HG03460 (cell line): Measurements from ENCODE around the gene HARS2.
"Not testable (repeated sequence)": the region's sequence is repeated elsewhere in the genome, so short reads cannot be mapped to it uniquely, and the experiment has no call there.

ENCODE experiments used
- ATAC-seq: cut with Tn5 transposase; IDR thresholded peaks from one replicate; pipeline ENCODE4 v1.9.1; 2021; ENCODE audit not compliant: unreplicated experiment

The HARS2 gene

DNA sequence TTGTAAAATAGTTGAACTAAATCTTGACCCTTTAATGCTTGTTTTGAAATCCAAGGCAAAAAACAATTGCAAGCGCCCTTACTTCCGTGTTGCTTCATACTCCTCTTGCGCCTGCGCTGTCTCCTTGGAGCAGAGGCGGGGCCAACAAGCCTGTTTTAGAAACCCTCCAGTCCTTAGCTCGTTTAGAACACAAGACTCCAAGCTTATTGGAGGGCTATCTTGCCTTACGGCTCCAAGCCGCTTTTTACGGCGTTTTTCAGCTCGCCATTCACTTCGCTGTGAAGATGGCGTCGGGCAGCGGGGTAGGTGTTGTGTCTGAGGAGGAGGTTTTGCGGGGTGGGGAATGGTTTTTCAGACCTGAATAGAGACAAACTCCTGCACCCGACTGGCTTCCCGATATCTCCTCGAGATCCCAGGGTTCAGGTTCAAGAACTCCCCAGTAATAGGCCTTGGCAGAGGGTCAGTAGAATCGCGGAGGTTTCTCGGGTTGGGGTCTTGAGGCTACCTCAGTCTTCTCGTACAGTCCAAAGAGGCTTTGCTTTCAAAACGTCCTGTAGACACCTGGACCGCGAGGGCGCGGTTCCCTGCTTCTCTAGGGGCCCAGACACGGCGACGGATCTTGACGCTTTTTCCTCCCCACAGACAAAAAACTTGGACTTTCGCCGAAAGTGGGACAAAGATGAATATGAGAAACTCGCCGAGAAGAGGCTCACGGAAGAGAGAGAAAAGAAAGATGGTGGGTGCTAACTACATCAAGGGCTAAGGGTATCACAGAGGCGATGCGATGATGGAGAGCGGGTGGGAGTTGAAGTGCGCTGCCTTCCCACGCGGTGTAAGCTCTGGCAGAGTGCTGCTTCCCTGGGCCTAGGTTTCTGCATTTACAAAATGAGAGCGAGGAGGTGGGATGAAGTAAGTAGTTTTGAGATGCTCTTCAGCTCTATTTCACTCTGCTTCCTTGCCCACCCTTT lies 9.2 kb downstream of the HARS2 start, which contains the start of gene ZMAT2:
Gene ZMAT2 (plus strand): TSS at position 271 of the 968 bp plus-strand sequence. CDS start 14 bp downstream, at position 285.
- ATAC-seq: peak; percentile 97

DNA sequence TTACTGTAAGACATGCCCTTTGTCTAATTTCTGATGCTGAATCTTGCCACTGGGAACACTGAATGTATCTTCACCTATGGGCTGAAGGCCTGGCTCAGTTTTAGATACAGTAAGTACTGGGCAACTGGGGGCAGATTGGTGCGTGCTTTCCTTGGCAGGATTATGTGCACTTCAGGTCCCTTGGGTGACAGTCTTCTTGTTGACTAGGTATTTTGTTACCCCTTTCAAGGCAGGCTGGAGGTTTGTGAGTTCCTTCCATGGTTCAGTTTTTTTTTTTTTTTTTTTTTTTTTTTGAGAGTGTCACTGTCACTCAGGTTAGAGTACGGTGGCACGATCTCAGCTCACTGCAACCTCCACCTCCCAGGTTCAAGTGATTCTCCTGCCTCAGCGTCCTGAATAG lies 16.6 kb downstream of the HARS2 start:
- ATAC-seq: no peak

DNA sequence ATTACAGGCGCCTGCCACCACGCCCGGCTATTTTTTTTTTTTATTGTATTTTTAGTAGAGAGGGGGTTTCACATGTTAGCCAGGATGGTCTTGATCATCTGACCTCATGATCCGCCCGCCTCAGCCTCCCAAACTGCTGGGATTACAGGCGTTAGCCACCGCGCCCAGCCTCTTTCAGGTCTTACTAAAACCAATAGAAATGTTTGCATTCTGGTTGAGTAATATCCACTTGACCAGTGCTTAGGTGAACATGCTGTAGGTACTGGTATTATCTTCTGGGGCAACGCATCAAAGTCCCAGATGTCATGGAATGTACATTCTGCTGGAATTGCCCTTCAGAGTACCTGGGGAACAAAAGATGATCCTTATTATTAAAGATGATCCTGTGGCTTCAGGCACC lies 17.5 kb downstream of the HARS2 start:
- not testable (repeated sequence) for ATAC-seq

DNA sequence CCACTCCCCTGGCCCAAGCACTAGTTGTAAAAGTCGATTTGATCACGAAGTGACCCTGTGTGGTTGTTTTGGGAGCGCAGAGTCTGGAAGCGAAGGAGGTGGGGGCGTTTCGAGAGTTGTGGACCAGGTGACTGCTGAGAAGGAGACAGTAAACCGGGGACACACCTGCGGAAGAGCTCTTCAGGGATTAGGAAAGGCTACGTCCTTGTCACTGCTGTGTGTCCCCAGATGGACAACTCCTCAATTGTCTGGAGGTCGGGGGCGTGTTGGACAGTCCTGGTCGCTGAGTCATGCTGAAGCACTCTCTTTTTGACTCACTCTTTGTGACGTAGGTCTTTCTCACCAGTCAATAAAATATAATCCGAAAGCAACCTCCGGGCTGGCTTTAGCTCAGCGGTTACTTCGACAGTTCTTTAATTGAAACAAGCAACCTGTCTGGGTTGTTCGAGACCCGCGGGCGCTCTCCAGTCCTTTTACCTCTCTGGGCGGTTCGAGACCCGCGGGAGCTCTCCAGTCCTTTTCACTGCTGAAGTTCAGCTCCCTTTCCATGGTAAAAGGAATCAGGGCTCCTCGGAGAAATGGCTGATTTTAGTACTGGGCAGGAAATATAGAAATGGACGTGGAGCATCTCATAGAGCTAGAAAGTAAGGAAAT lies 19.8 kb downstream of the HARS2 start:
- ATAC-seq: peak; percentile 90

DNA sequence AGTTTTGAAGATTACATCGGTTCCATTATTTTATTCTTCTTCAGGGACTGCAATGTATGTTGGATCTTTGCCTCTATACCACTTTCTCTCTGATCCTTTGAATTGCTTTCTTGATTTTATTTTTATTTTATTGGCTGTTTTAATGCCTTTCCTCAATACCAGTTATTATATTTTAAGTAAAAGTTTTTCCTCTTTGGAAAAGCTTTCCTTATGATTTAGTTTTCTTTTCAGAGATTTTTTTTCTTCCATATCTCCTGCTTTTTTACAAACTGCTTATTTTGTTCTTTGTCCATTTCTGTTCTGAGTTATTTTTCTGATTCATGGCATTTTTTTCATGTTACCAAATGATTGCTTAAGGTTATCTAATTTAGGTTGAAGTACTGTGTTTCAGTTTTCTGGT lies 20.5 kb downstream of the HARS2 start:
- no peak for ATAC-seq

DNA sequence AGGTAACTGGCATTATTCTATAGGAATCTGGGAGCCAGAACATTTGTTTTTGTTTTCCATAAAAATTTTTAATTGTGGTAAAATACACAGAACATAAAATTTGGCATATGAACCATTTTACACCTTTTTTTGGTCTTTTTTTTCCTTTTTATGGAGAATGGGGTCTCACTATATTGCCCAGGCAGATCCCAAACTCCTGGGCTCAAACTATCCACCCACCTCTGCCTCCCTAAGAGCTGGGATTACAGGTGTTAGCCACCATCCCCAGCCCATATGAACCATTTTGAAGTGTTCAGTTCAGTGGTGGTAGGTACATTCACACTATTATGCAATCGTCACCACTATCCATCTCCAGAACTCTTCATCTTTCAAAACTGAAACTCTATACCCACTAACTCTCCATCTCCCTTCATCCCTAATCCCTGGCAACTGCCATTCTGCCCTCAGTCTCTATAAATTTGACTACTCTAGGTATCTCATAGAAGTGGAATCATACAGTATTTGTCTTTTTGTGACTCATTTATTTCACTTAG lies 22.4 kb downstream of the HARS2 start:
- ATAC-seq: no peak

DNA sequence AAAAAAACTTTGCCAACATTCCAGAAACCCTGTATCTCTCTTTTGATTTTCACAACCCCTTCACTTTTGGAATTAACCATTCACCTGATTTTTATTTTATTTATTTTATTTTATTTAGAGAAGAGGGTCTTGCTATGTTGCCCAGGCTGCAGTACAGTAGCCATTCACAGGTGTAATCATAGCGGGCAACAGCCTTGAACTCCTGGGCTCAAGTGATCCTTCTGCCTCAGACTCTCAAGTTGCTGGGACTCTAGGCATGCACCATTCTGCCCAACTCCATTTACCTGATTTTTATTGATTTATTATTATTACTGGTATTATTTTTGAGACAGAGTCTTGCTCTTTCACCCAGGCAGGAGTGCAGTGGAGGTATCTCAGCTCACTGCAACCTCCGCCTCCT lies 25.0 kb downstream of the HARS2 start:
- not testable (repeated sequence) for ATAC-seq

DNA sequence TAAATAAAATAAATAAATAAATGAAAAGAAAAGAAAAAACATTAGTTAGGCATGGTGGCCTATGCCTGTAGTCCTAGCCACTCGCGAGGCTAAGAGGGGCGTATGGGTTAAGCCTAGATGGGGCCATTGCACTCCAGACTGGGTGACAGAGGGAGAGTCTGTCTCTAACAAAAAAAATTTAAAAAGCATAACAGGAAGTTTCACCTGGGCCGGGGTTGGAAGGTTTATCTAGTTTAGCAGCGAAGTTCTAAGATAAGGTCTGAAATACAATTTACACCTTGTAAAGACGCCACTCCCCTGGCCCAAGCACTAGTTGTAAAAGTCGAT lies 27.0 kb downstream of the HARS2 start:
- no peak for ATAC-seq

DNA sequence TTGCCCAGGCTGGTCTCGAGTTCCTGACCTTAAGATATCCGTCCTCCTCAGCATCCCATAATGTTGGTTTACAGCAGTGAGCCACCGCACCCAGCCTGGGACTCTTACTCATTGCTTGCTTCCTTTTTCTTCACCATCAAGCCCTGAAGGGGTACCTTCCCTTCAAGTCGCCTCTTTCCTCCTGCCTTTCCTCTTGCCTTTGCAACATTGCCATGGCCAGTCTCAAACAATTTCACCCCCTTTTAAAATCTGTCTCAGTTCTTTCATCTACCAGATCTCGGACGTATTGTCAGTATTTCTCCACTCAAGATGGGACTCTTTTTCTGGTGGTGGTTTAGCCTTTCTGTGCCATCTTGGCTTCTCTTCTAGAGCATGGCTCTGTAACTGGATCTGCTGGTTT lies 29.5 kb downstream of the HARS2 start:
- not testable (repeated sequence) for ATAC-seq

DNA sequence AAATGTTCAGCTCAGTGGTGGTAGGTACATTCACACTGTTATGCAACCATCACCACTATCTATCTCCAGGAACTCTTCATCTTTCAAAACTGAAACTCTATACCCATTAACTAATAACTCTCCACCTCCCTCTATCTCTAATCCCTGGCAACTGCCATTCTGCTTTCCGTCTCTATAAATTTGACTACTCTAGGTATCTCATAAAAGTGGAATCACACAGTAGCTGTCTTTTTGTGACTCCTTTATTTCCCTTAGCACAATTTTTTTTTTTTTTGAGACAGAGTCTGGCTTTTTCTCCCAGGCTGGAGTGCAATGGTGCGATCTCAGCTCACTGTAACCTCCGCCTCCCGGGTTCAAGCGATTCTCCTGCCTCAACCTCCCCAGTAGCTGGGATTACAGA lies 30.1 kb downstream of the HARS2 start:
- ATAC-seq: not testable (repeated sequence)

DNA sequence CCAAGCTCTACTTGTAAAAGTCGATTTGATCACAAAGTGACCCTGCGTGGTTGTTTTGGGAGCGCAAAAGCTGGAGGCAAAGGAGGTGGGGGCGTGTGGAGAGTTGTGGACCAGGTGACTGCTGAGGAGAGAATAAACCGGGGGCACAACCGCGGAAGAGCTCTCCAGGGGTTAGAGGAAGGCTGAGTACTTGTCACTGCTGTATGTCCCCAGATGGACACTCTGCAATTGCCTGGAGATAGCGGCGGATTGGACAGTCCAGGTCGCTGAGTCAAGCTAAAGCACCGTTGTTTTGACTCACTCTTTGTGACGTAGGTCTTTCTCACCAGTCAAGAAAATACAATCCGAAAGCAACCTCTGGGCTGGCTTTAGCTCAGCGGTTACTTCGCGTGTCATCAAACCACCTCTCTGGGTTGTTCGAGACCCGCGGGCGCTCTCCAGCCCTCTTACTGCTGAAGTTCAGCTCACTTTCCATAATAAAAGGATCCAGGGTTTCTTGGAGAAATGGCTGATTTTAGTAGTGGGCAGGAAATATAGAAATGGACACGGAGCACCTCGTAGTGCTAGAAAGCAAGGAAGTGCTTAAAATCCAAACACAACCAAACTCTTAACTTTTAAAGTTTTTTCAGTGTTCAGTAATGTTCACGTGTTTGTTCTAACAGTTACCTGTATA lies 34.7 kb downstream of the HARS2 start:
- ATAC-seq: peak; percentile 87

DNA sequence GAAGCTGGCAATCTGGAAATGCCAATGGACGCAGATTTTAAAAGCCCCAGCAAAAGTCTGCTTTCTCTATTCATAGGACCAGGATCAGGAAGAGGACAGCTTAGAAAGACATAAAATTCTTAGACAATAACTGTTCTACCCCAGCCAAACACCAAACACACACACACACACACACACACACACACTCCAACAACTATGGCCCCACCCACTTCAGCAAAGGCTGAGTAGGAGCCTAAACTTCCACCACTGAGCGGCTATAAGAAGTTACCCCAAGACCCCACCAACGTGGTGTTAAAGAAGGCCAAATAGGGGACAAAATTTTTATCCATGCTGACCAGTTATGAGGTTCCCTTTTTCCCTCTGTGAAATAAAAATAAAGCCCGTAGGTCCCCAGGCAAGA lies 41.8 kb downstream of the HARS2 start:
- no peak for ATAC-seq

DNA sequence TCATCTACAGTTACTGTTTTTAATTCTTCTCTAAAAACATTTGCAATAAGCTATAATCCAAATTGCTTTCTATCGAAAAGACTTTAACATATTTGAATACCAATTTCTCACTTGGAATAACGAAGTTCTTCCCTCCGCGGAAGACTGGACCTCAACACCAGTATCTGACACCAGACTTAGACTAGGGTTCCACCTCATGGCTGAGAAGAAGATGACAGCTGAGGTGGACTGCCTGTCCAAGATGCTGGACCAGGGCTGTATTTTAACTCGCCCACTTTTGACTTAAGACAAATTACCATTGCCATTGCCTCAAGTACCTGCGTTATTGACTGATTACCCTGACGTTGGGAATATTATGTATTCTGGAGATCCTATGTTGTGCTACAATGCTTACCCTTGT lies 43.1 kb downstream of the HARS2 start:
- no peak for ATAC-seq

DNA sequence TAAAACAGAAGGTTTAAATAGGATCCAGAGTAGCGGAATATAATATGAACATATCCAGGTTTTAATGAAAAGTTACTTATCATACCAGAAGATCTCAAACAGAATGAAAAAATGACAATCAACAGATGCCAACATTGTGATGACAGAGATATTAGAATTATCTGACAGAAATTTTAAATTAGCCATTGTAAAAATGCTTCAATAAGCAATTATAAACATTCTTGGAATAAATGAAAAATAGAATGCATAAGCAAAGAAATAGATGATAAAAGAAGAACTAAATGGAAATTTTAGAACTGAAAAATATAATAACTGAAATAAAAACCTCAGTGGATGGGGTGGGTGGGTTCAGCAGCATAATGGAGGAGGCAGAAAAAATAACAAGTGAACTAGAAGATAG lies 46.2 kb downstream of the HARS2 start:
- no peak for ATAC-seq

DNA sequence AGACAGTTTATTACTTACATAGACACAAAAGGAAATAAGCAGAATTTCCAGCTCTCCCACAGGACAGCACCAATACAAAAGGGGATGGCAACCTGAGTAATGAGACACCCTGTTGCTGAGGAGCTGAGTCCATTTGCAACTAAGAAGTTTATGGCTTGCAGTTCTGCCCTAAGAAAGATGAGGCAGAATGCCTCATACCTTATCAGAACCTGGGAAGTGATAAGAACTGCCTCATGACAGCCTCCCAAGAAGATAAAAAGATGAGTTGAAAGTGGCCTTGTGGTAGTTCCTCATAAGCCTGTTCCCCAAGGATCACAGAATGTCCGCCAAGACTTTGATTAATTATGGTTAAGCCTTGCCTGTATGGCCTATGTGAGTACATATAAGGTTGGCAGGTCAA lies 50.7 kb downstream of the HARS2 start:
- no peak for ATAC-seq
